Measurements from ENCODE around the gene SIX2. TPM values are rescaled to one million over a fixed set of nuclear protein-coding genes. Genes with fewer than 3 reads are reported as not detected.

Gene SIX2
- total RNA-seq, 4 donors from 2014 or later, result not detected

DNA sequence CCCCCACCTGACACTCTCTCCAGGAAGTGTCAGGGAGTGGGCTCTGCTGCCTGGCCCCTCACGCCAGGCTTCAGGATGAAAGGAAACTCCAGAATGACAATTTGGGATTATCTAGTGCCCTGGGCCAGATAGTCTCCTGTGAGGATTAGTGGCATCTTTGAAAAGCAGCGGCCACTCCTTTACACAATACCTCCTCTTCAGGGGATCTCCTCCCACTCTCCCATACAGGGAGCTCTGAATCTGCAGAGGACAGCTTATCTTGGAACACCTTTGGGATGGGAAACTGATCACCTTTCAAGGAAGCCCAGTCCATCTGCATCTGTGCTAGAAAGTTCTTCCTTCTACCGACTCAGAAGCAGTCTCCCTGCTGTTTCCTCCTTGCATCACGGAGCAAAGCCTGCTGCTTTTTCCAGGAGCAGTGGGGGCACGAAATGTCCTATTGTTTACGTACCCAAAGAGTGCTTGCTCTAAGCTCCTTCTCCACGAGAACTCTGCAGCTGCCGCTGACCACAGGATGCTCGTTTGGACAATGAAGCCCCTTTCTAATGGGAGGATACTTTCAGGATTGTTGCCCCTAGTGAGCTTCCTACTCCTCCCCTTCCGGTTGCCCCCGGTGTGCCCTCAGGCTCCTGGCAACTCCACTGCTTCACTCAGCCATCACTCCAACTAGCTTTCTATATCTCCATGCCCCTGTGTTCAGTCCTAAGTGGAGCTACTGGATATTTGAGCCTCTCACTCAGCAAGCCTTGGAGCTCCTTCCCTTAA is 36.3 kb downstream of the SIX2 start:
- Histone ChIP-seq H3K4me3 (no peak overlapping the region), H3K27me3 (no peaks in the 10 kb centered on the region), H3K9me3 (no peaks in the 10 kb centered on the region), H3K36me3 (no peaks in the 10 kb centered on the region), H3K4me1 (no peaks in the 10 kb centered on the region), H3K27ac (no peak overlapping the region)
- TF ChIP-seq, protein P1, sequence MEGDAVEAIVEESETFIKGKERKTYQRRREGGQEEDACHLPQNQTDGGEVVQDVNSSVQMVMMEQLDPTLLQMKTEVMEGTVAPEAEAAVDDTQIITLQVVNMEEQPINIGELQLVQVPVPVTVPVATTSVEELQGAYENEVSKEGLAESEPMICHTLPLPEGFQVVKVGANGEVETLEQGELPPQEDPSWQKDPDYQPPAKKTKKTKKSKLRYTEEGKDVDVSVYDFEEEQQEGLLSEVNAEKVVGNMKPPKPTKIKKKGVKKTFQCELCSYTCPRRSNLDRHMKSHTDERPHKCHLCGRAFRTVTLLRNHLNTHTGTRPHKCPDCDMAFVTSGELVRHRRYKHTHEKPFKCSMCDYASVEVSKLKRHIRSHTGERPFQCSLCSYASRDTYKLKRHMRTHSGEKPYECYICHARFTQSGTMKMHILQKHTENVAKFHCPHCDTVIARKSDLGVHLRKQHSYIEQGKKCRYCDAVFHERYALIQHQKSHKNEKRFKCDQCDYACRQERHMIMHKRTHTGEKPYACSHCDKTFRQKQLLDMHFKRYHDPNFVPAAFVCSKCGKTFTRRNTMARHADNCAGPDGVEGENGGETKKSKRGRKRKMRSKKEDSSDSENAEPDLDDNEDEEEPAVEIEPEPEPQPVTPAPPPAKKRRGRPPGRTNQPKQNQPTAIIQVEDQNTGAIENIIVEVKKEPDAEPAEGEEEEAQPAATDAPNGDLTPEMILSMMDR (IDR thresholded peaks at IDR 0.05), result no peak
- TF ChIP-seq POLR2A (IDR thresholded peaks at IDR 0.05), result no peak
- DNase-seq, result no peak

DNA sequence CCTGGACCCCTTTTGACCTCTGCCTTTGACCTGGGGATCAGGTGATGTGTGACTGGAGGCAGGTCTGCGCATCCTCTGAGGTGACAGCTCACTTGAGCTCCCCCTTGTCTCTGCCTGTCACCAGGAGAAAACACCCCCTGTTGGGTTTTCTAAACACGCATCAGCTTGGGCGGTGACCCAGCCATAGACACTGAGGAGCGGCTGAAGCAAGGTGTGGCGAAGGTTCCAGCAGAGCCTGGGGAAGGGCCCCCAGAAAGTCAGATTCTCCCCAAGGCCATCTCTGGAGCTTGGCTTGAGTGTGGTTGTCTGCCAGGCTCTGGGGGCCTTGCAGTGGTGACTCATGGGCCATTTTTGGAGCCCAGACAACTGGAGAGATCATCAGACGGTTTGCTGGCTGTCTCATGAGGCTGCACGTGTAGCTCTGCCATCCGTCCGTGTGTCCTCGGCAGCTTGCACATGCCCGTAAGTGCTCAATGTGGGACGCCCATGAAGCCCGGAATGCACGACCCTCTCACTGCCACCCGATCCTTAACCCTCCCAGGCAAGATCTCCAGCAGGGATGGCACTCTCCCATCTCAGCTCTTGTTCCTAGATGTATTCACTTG is 38.3 kb downstream of the SIX2 start:
- TF ChIP-seq, protein P1 (IDR thresholded peaks at IDR 0.05), result no peak
- TF ChIP-seq POLR2A (IDR thresholded peaks at IDR 0.05), result no peak
- H3K9me3 ChIP-seq, result no peaks in the 10 kb centered on the region
- H3K4me3 ChIP-seq, result no peak overlapping the region
- H3K27me3 ChIP-seq, result no peaks in the 10 kb centered on the region
- no peaks in the 10 kb centered on the region for H3K36me3 ChIP-seq
- no peak overlapping the region for H3K27ac ChIP-seq
- DNase-seq, result no peak
- no peaks in the 10 kb centered on the region for H3K4me1 ChIP-seq

DNA sequence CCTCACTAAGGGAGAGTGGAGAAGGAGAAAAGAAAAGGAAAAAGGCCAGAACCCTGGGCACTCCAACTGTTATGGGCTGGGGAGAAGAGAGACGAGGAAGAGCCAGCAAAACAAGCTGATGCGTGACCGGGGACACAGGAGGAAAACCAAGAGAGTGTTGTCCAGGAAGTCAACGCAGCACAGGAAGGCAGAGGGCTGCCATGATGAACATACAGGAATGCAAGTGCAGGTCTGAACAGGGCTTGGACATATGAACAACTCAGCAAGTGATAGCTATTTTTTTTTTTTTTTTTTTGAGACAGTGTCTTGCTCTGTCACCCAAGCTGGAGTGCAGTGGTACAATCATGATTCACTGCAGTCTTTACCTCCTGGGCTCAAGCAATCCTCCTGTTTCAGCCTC is 39.3 kb downstream of the SIX2 start:
- no peak for DNase-seq
- TF ChIP-seq, protein P1 (IDR thresholded peaks at IDR 0.05), result no peak
- no peak for TF ChIP-seq POLR2A (IDR thresholded peaks at IDR 0.05)
- no peak overlapping the region for H3K27ac ChIP-seq
- no peak overlapping the region for H3K4me3 ChIP-seq
- H3K27me3 ChIP-seq, result no peaks in the 10 kb centered on the region
- H3K9me3 ChIP-seq, result no peaks in the 10 kb centered on the region
- no peaks in the 10 kb centered on the region for H3K4me1 ChIP-seq
- no peaks in the 10 kb centered on the region for H3K36me3 ChIP-seq

DNA sequence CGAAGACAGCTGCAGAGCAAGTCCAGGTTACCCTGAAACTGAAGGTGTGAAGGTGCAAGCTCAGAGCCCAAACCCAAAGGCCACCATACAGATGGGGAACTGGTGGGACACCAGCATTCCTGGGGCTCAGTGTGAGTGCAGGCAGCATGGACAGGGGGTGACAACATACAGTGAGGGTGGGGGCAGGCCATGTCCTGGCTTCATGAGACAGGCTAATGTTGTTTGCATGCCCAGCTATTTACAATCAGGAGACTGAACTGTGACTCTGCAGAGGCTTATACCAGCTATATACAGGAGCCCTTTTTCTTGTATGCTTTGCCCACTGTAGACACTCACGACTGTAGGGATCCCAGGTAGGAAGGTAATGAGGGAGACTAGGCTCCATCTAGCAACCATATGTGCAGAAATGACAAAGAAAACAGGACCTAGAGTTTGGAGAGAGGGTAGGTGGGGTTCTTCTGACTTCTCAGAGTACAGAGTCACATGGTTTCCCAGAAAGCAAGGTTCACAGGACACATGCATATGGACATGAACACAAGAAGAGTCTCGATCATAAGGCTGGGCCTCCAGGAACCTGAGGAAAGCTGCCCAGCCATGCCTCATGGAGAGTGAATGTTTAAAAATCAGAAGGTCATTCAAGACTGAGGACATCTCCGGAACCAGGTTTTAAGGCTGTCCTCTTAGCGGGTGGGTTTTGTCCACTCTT is 41.4 kb downstream of the SIX2 start:
- H3K9me3 ChIP-seq, result no peaks in the 10 kb centered on the region
- no peaks in the 10 kb centered on the region for H3K27me3 ChIP-seq
- no peaks in the 10 kb centered on the region for H3K36me3 ChIP-seq
- no peaks in the 10 kb centered on the region for H3K4me1 ChIP-seq
- no peak overlapping the region for H3K4me3 ChIP-seq
- no peak for TF ChIP-seq POLR2A (IDR thresholded peaks at IDR 0.05)
- TF ChIP-seq, protein P1 (IDR thresholded peaks at IDR 0.05), result no peak
- DNase-seq, result no peak
- no peak overlapping the region for H3K27ac ChIP-seq

DNA sequence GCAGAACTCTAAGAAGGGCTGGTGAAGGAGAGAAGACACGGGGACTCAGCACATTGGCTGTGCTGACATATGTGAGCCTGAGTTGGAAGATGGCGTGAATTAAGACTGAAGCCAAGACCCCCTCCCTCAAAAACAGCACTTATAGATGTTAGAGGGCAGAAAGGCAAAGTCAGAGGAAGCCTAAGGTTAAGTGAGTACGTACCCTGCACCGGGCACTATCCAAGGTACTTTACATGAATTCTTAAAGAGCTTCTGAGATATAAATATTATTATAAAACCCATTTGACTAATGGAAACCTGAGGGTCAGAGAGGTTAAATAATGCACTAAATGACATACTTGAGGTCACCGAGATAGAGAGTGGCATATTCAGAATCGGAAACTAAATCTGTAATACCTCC is 42.2 kb downstream of the SIX2 start:
- H3K4me1 ChIP-seq, result no peaks in the 10 kb centered on the region
- H3K27ac ChIP-seq, result no peak overlapping the region
- H3K4me3 ChIP-seq, result no peak overlapping the region
- no peaks in the 10 kb centered on the region for H3K9me3 ChIP-seq
- H3K36me3 ChIP-seq, result no peaks in the 10 kb centered on the region
- TF ChIP-seq, protein P1 (IDR thresholded peaks at IDR 0.05), result no peak
- no peak for TF ChIP-seq POLR2A (IDR thresholded peaks at IDR 0.05)
- no peaks in the 10 kb centered on the region for H3K27me3 ChIP-seq
- DNase-seq, result no peak
